Stimulated activated CD4-positive, alpha-beta T cell treated with anti-CD3 and anti-CD28 coated beads, Interleukin-1b, Interleukin-23, amount 100 ng/mL, for 48 hours (primary cell): ENCODE measurements around the gene KIAA0930.

Source experiments
- DNase-seq: peaks from one replicate; pipeline ENCODE4 v3.0.0-alpha.2; 2020

The KIAA0930 gene

DNA sequence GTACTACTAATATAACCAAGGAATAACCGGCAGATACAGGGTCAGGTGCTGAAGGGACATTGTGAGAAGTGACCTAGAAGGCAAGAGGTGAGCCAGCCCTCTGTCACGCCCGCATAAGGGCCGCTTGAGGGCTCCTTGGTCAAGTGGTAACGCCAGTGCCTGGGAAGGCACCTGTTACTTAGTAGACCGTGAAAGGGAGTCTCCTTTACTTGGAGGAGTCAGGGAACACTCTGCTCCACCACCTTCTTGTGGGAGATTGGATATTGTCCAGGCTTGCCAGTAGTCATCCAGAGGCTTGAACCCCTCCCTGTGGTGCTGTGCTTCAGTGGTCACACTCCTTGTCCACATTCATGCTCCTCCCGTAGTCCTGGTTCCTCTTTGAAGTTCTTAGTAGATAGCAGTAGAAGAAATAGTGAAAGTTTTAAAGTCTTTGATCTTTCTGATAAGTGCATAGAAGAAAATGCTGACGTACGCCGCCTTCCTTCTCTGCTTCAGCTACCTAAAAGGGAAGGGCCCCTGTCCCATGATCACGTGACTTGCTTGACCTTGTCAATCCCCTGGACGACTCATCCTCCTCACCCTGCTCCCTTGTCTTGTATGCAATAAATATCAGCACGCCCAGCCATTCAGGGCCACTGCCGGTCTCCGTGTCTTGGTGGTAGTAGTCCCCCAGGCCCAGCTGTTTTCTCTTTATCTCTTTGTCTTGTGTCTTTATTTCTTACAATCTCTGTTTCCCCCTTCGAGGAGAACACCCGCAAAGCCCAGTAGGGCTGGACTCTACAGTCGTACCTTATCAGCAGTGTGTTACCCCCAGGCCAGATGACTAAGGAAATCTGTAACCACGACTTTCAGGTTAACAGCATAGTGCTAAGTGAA lies 70.9 kb downstream of the KIAA0930 start:
- peak; percentile 34 for DNase-seq

DNA sequence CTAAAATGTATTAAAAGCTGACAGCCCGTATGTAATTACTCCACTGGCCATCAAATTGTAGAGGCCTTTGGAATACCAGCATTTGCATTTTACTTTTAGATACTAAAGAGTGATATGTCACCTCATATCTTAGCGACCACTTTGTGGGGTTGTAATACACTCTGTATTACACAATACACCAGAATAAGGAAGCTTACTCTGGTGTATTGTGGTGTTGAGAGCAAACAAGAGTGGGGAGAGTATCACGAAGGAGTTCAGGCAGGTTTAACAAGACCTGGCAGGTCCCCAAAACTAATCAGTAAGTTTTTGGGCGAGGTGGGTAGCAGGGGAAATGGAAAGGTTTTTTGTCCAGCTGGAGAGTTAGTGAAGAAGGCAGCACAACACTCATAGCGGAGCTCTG lies 73.8 kb downstream of the KIAA0930 start:
- DNase-seq: no peak

DNA sequence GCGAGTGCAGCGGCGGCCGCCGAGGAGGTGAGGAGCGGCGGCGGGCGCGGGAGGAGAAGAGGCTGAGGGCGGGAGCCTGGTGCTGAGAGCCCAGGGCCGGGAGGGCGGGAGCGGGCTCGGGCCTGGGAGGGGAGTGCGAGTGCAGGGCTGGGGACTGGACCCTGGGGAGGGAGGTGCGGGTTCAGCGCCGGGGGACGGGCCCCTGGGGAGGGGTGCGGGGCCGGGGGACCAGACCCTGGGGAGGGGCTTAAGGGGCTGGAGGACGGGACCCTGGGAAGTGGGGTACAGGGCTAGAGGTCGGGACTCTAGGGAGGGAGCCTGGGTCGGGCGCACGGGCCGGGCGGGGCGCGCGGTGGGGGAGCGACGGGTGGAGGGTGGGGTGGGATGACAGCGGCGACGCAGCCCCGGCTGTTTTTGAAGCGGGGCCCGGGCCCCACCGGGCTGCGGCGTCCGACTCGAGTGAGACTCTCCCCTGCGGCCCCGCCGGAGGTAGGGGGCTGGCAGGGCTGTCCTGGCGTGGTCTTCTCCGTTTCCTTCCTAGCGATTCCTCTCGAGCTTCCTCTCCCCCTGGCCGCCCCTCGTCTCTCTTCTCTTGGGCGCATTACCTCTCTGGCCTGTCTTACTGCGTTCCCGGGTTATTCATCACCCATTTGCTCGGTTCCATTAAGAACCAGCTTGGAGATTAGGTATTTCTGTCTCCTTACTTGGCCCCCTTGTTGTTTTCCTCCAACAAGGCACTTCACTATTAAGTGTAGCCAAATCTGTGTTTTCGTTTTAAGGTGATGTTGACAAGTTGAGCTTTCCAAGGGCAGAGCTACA lies 76.2 kb downstream of the KIAA0930 start:
- DNase-seq: peak; percentile 24

DNA sequence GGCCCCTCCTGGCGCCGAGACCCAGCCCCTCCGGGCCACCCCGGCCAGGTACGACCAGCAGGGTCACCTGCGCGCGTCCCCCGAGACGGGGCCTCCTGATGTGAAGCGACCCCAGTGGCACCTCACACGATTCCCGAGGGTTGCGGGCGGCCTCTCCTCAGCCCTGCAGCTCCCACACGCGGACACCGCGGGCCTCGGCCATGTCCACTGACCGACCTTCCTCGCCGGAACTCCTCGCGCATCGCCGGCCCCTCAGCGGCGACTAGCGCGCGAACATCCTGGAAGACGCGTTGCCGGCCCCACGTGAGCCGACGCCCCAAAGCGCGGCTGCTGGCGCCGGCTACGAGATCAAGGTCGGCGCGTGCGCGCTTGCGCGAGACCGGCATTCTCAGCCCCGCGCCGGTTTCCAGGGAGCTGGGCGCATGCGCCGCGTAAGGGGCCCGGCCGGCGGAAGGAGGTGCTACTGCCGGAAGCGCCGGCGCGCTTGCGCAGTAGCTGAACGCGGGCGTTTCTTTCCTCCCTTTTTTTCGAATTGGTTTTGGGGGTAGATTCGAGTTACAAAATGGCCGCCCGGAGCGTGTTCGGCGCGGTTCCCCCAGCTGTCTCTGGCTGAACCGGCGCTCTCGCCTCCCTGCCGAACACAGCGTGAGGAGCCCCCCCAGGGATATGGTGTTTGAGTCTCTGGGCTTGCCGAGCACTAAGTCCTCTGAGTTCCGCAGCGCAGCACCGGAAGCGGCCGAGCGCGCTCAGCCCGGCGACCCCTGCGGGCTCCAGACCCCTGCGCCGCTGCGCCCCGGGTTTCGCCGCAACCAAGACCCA lies 77.0 kb downstream of the KIAA0930 start, which contains the start of gene NUP50:
Gene NUP50, plus strand, starts transcription at position 475 of the 819 bp plus-strand sequence. CDS start 4,253 bp downstream, outside the sequence.
- DNase-seq: peak; percentile 96

DNA sequence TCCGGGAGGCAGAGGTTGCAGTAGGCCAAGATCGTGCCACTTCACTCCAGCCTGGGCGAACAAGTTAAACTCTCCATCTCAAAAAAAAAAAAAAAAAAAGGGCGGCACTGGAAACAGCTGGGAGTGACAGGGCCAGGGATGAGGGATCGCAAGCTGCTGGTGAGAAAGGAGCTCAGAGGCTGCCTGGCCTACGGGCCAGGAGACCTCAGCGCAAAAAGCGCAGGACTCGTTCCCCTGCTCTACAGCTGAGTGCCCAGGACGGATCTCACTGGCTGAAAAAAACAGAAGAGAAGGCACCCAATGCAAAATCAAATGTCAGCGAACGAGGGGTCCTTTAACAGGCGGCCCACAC lies 77.6 kb downstream of the KIAA0930 start:
- DNase-seq: no peak

DNA sequence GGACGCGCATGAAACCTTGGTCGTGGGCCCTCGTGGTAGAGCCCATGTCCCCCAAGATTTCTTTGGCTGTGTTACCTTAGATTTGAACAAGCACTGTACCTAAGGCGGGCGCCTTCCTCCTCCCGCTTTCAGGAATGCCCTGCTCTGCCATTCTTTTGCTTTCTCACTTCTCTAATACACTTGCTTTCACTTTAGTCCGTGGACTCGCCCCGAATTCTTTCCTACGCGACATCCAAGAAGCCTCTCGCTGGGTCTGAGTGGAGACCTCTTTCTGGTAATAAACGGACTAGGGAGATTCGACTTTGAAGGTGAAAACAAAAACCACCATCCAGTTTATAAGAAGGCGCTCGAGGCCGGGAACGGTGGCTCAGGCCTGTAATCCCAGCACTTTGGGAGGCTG lies 78.2 kb downstream of the KIAA0930 start:
- DNase-seq: no peak

DNA sequence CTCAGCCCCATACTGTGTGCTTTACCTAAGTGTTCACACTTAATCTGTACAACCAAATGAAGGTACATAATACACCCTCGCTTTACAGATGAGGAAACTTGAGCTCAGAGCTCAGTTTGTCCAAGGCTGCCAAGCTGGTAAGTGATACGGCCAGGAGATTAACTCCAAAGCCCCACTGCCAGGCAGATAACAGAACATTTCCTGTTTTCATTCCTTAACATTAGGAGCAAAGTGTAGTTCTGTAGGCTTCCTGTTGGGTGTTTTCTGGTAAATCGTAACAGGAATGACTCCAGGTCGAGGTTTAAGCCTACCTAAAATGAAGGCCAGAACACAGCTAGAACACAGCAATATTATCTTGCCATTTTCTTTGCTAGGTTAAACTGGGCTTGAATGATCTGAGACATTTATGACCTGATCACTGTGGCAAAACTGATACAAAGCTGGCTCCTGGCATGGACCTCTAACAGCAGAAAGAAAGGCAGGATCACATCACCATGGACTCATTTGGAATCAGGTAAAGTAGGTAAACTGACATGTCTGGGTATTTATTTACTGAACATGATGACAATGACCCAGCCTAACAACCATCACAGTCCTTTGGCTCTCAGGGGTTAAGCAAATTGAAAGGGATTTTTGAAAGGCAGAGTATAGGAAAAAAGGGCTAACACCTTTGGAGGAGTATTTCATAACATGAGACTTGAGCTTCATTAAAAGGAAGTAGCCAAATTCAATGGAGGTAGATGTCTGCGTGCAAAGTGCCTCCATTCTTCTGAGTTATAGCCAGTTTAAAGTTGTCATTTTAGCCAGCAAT lies 80.8 kb downstream of the KIAA0930 start:
- no peak for DNase-seq

DNA sequence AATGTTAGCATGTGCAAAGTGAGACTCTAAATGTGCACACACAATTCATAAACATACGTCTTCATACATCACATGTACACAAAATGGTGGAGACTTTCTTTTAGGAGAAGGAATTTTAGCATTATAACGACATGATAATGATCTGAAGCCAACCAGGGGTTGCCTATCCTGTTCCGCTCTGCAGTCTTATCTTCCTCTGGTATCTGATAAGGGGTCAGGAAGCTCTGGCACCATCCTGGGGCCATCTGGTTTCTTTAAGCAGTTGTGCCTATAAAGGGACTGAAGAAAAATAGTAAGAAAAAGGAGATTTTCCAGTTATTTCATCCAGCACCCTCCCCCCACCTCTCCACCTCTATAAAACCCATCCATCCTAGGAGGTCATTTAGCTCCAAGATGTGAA lies 82.8 kb downstream of the KIAA0930 start:
- no peak for DNase-seq

DNA sequence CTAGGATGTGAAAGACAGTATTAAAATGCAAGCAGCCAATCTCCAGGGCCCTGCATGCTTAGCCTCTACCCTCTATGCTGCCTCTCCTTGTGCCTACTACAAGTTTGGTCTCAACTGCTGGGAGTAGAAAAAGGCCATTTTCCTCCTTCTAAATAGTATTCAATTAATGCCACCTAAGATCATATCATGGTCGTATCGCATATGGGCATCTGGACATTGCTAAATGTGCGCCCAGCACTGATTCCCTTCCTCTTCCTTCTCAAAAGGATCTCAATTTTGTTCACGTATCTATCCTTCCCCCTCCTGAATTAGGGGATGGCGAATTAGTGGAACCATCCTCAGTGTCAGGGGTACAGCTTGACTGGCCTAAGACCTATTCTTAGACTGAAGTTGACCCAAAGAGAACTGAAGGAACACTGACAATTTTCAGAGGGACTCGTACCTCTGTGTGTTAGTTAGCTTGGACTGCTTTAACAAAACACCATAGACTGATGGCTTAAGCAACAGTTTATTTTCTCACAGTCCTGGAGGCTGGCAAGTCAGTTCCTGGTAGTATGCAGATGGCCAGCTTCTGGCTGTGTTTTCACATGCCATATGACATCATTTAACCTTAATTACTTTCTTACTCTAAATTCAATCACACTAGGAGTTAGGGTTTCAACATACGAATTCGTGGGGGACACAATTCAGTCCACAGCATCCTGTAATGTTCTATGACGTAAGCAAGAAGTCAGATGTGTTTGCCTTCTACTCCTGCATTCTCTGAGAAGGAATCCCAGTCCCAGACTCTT lies 85.4 kb downstream of the KIAA0930 start:
- DNase-seq: no peak

DNA sequence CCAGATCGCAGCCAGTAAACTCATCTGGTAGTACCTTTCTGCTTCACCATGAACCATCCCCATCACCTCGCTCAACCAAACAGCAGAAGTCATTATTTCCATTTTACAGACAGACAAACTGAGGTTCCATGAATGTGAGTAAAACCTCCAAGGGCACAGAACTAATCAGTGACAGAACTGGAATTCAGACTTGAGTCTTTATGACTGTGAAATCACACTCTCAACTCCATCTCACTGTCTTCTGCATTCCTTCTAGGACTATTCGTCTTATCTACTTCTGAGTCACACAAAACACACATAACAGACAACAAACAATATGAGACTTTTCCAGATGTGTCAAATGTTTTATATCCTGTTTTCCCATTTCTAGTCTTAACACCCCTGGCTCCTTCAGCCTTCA lies 86.3 kb downstream of the KIAA0930 start:
- DNase-seq: no peak

DNA sequence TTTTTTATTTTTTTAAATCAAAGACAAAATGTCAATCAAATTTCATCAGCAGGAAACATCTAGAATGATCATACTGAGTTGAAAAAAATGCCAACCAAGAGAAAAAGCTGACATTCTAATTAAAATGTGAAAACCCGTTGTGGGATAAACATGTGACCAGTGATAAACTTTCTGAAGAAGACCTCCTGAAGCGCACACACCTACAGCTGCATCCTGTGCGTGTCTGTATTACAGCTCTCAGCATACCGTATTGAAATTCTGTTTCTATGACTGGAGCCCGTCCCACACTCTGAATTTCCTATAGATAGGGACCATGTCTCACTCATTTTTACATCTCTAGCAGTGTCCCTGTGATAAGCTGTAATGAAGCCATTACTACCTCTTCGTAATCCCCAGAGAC lies 89.2 kb downstream of the KIAA0930 start:
- no peak for DNase-seq

DNA sequence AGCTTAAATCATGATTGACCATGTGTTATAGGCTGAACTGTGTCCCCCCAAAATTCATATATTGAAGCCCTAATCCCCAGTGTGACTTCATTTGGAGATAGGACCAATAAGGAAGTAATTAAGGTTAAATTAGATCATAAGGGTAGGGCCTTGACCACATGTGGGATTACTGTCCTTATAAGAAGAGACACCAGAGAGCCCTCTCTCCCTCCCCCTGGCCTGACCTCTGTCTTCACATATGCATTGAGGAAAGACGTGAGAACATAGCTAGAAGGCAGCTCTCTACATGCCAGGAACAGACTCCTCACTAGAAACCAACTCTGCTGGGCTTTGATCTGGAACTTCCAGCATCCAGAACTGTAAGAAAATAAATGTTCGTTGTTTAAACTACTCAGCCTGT lies 90.6 kb downstream of the KIAA0930 start:
- no peak for DNase-seq

DNA sequence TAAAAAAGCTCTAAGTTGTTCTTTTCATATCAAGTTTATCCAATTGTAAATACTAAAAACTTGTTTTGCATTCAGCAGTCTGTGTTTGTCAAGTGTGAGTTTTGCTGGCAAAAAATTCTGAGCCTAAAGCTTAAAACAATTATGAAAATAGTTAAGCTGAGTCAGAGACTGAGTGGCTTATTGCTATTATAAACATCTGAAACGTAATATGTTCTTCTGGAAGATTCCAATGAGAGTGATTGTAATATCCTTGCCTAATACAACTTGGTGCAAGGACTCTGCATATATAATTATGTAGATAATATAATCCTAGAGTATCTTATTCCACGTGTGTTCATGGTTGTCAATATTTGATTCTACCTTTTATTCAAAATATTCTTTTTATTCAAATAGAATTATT lies 91.0 kb downstream of the KIAA0930 start:
- DNase-seq: no peak

DNA sequence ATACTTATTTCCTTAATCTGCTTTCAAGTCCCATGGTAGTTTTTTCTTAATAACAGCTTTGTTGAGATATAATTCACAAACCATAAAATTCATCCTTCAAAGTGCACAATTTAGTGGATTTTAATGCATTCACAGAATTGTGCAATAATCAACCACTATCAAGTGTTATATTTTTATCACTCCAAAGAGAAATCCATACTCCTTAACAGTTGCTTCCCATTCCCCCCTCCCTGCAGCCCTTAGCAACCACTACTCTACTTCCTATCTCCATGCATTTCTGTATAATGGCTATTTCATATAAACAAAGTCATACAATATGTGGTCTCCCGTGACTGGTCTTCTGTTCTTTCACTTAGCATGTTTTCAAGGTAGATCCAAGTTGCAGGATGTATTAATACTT lies 95.8 kb downstream of the KIAA0930 start:
- DNase-seq: no peak

DNA sequence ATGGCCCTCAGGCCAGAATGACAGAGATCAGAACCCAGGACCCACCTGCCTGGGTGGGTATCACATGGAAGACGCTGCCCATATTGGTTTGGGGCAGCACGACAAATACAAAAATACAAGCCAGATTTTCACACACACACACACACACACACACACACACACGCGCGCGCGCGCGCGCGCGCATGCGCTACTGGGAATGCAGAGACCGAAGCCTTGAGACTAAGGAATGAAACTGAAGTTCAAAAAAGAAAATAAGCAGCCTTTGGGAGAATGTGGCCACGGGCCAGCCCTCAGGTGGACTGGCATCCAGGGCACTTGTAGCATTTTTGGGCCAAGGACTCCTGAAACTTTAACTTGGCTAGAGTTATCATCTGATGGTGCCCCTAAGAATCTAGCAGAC lies 98.3 kb downstream of the KIAA0930 start:
- no peak for DNase-seq
